ENCODE measurements around the gene STK10. TPM values are rescaled to one million over a fixed set of nuclear protein-coding genes. Genes with fewer than 3 reads are reported as not detected.
A peak's percentile ranks its signal among the peaks of the same experiment; 100 is the strongest.

STK10 gene
- polyA plus RNA-seq, 3 donors from 2014 or later: 24.8 to 274 (median 54.9) TPM

DNA sequence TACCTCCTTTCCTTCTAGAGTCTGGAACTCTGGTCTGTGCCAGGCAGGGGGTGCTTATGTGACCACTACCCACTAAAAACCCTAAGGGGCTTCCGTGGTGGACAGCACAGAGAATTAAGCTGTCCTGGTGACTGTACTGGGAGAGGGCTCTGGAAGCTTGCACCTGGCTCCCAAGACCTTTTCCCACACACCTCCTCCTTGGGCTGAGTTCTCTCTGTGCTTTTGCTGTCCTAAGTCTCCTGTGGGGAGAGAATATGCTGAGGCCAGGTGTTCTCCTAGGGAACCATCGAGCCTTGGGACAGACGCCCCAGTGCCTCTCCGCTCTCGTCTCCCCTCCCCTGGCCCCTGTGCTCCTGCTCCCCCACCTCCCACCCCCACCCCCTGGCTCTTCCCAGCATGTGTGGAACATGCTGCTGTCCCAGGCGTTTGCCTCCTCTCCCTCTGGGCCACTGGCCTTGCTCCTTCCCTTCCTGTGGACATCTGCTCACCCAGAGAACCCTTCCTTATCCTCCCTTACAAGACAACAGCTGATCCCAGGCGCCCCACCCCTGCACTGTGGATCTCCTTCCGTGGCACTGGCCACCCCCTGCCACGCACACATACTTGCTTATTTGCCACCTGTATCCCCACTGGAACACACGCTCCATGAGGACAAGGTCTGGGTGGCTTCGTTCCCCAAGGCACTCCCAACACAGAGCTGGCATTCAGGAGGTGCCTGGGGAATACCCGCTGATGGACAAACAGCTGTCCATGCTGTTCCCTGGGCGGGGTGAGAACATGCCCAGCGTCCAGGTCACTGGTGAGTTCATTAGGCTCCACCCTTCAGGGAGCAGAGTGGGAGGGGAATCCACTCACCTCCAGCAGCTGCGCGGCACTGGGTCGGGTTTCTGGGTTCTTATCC is 83.0 kb downstream of the STK10 start:
- Mint-ChIP-seq H3K27me3 (ENCODE audit: low read depth in 3 of 3) (peaks cover 2 to 17% (median 4%) of the 10 kb centered on the region in 3 donors), H3K27ac (peak overlapping the region in 5 of 6 donors; percentile 40 to 70 (median 62)), H3K9me3 (no peaks in the 10 kb centered on the region), H3K4me1 (peaks cover 34 to 37% of the 10 kb centered on the region in 2 donors), H3K4me3 (no peak overlapping the region), H3K36me3 (peaks cover 8 to 30% (median 12%) of the 10 kb centered on the region in 3 donors)
- no peak for DNase-seq

DNA sequence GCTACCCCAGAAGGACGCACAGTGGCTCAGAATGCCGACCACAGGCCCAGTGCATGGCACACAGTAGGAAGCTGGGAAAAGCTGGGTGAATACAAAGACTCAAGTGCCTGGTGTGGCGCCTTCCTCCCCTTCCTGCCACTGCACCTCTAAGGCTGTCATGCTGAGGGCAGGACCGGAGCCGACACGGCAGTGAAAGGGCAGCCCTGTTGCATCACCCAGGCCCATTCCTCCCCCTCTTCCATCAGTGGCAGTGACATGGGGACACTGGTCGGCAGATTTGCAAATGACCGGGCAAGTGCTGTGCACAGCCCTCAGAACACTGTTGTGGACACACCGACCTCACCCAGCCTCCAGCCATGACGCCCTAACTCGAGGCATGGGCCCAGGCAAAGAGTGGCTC is 84.0 kb downstream of the STK10 start:
- H3K36me3 Mint-ChIP-seq: peaks cover 9 to 25% (median 13%) of the 10 kb centered on the region in 3 donors
- peaks cover 26 to 32% of the 10 kb centered on the region in 2 donors for H3K4me1 Mint-ChIP-seq
- no peak overlapping the region for H3K4me3 Mint-ChIP-seq
- DNase-seq: no peak
- peak overlapping the region in 5 of 6 donors; percentile 14 to 72 (median 50) for H3K27ac Mint-ChIP-seq
- H3K9me3 Mint-ChIP-seq: no peaks in the 10 kb centered on the region
- H3K27me3 Mint-ChIP-seq (ENCODE audit: low read depth in 3 of 3): peaks cover 2 to 19% (median 2%) of the 10 kb centered on the region in 3 donors

DNA sequence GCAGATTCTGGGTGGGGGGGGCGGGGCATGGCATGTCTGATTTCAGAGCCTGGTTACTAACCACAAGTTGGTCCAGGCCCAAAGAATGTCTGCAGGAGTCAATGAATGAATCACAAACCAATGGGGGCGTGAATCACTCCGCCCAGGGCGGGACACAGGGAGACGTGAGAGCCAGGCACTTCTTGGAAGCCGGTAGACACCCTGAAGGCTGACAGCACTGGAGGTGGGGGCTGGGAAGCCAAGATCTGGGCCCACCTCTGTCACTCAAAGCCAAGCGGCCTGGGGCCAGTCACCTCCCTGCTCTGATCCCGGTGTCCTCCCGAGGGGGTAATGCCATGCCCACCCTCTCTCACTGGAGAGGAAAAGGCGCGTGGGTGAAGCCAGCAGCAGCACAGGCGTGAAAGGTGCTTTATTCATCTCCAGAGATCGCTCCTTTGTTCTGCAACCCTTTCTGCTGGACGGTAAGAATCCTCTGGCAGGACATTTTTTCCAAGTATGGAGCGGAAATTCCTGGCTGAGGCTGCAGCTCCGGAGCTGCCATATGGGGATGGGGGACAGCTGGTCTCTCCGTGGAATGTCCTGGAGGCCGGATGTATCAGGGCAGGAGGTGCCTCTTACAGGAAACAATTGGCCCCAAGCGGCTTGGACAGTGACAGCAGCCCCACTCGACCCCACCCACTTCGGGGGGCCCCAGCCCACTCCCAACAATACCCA is 85.0 kb downstream of the STK10 start:
- DNase-seq: no peak
- H3K9me3 Mint-ChIP-seq: no peaks in the 10 kb centered on the region
- peak overlapping the region in 2 of 6 donors; percentile 14 to 53 for H3K27ac Mint-ChIP-seq
- peaks cover 30 to 35% of the 10 kb centered on the region in 2 donors for H3K4me1 Mint-ChIP-seq
- no peak overlapping the region for H3K4me3 Mint-ChIP-seq
- peaks cover 5 to 25% (median 5%) of the 10 kb centered on the region in 3 donors for H3K27me3 Mint-ChIP-seq (ENCODE audit: low read depth in 3 of 3)
- peaks cover 13 to 35% (median 19%) of the 10 kb centered on the region in 3 donors for H3K36me3 Mint-ChIP-seq

DNA sequence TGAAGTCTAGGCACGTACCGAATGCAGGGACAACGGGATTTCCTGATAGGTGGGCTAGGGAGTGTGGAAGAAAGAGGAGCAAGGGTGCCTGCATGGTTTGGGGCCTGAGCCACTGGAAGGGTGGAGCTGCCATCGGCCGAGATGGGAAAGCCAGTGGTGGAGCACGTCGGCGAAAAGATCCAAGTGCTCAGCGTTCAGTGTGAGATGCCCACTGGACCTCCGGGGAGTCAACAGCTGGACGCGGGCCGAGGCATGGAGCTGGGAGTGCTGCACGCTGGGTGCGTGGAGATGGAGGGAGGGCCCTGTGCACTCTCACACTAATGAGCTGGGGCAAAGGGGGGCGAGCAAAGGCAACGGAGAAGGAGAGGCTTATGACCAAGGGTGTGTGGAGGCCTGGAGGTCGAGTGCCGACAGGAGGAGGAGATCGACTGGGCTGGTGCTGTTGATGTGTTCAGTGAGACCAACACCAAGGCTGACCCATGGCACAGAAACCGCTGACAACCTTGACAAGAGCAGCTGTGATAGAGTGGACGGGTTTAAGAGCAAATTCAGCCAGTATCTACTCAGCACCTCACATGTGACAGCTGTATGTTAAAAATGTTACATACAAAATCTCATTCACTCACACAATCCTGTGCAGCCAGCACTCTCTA is 85.7 kb downstream of the STK10 start:
- Mint-ChIP-seq H3K4me3 (no peak overlapping the region), H3K27me3 (ENCODE audit: low read depth in 3 of 3) (peaks cover 5 to 25% (median 5%) of the 10 kb centered on the region in 3 donors), H3K4me1 (peaks cover 30 to 35% of the 10 kb centered on the region in 2 donors), H3K36me3 (peaks cover 20 to 42% (median 24%) of the 10 kb centered on the region in 3 donors), H3K27ac (peak overlapping the region in 3 of 6 donors; percentile 70 to 84 (median 70)), H3K9me3 (no peaks in the 10 kb centered on the region)
- no peak for DNase-seq

DNA sequence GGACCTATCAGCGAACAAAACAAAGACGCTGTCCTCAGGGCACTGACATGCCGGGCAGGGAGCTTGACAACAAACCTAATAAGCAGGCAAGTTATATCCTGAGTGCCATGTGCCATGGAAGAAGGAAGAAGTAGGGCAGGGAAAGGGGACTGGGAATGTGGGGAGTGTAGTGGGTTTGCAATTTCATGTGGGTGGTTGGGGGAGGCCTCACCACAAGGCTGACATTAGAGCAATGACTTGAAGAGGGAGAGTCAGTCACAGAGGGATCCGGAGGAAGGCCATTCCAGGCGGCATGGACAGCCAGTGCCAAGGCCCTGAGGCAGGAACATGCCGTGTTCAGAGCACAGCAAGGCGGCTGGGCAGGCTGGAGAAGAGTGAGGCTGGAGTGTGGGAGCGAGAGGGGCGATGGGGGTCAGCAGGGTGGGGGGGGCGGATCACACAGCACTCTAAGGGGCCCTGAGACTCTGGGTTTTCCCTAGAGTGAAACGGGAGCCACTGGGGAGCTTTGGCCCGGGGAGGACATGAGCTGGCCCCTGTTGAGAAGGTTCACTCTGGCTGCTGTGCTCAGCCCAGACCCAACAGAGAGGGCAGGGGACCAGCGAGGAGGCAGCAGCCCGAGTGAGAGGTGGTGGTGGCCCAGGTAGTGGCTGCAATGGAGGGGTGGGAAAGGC is 86.3 kb downstream of the STK10 start:
- peaks cover 5 to 21% (median 8%) of the 10 kb centered on the region in 3 donors for H3K27me3 Mint-ChIP-seq (ENCODE audit: low read depth in 3 of 3)
- H3K4me3 Mint-ChIP-seq: no peak overlapping the region
- no peaks in the 10 kb centered on the region for H3K9me3 Mint-ChIP-seq
- H3K4me1 Mint-ChIP-seq: peaks cover 25 to 30% of the 10 kb centered on the region in 2 donors
- H3K27ac Mint-ChIP-seq: peak overlapping the region in 4 of 6 donors; percentile 46 to 71 (median 70)
- no peak for DNase-seq
- peaks cover 17 to 40% (median 18%) of the 10 kb centered on the region in 3 donors for H3K36me3 Mint-ChIP-seq

DNA sequence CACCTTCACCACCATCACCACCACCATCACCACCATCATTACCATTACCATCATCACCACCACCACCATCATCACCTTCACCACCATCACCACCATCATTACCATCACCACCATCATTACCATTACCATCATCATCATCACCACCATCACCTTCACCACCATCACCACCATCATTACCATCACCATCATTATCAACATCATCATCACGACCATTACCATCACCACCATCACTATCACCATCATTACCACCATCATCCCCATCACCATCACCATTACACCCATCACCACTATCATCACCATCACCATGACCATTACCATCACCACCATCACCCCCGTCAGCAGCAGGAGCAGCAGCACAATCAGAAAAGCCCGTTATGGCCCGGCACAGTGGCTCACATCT is 89.1 kb downstream of the STK10 start:
- DNase-seq: no peak
- H3K27me3 Mint-ChIP-seq (ENCODE audit: low read depth in 3 of 3): peaks cover 5 to 34% (median 10%) of the 10 kb centered on the region in 3 donors
- H3K27ac Mint-ChIP-seq: peak overlapping the region; percentile 67 to 93 (median 78)
- peaks cover 21 to 29% of the 10 kb centered on the region in 2 donors for H3K4me1 Mint-ChIP-seq
- H3K36me3 Mint-ChIP-seq: peaks cover 17 to 44% (median 17%) of the 10 kb centered on the region in 3 donors
- H3K4me3 Mint-ChIP-seq: peak overlapping the region in 3 of 5 donors; percentile 5 to 47 (median 7)
- no peaks in the 10 kb centered on the region for H3K9me3 Mint-ChIP-seq

DNA sequence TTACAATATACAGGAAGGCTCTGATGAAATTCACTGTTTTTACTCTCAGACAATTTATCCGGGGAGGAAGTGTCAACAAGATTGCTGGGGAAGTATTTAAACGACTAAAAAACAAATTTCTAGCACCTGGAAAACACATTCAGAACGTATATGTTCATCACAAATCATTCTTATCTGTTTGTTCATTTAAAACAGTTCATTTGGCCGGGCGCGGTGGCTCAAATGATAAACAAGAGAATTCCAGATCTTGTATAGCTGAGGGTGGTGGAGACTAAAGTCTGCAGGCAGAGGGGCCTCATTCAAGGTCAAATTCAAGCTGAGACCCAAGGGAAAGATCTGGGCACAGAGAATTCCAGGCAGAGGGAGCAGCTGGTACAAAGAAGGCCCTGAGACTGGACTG is 90.0 kb downstream of the STK10 start:
- Mint-ChIP-seq H3K36me3 (peaks cover 17 to 41% (median 17%) of the 10 kb centered on the region in 3 donors), H3K4me3 (peak overlapping the region in 1 of 5 donors; percentile 13), H3K27ac (peak overlapping the region; percentile 67 to 93 (median 78)), H3K27me3 (ENCODE audit: low read depth in 3 of 3) (peaks cover 3 to 32% (median 10%) of the 10 kb centered on the region in 3 donors), H3K9me3 (no peaks in the 10 kb centered on the region), H3K4me1 (peaks cover 21 to 29% of the 10 kb centered on the region in 2 donors)
- no peak for DNase-seq

DNA sequence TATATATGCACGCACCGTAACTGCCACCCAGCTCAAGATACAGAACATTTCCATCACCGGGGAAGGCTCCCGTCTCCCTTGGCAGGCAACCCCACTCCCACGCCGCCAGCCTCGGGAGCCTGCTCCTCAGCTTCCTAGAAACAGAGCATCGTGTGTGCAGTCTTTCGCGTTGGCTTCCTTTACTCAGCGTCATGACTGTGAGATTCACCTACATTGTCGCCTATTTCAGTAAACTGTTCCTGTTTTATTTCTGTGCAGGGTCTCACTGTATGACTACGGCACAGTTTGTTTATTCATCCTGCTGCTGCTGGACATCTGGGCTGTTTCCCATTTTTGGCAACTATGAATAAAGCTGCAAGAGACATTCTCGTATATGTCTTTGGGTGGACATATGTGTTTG is 90.7 kb downstream of the STK10 start:
- Mint-ChIP-seq H3K4me3 (peak overlapping the region in 1 of 5 donors; percentile 13), H3K36me3 (peaks cover 17 to 44% (median 17%) of the 10 kb centered on the region in 3 donors), H3K9me3 (no peaks in the 10 kb centered on the region), H3K4me1 (peaks cover 21 to 27% of the 10 kb centered on the region in 2 donors), H3K27me3 (ENCODE audit: low read depth in 3 of 3) (peaks cover 3 to 37% (median 10%) of the 10 kb centered on the region in 3 donors), H3K27ac (peak overlapping the region; percentile 65 to 87 (median 74))
- no peak for DNase-seq

DNA sequence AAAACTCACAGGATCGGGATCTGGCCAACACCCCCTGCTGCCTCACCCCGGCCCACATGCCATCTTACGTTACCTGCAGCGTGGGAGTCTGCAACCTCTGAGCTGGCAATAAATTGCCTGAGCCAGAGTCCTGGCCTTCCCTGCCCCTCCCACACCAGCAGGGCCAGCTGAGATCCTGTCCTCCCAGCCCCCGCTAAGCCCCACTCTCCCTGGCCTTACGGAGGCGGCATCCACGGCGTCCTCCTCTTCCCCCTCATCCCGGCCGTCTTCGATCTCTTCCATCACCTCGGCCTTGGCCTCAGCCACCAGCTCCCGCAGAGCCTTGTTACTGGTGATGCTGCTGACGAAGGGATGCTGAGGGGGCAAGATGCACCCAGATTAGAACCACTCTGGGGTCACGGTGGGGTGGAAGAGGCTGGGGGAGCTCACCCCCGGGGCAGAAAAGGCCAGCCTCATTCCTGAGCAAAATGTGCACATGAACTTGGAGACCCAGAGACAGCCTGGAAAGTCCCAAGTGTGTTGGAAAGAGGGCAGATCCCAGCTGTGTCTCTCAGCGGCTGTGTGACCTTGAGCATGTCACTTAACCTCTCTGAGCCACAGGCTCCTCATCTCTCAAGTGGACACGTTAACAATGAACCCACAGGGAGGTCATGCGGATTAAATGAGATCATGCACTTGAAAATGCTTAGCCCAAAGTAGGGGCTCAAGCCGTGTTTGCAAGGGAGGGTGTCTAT is 91.7 kb downstream of the STK10 start:
- peak overlapping the region in 4 of 6 donors; percentile 23 to 53 (median 35) for H3K27ac Mint-ChIP-seq
- peaks cover 14 to 34% (median 14%) of the 10 kb centered on the region in 3 donors for H3K36me3 Mint-ChIP-seq
- H3K27me3 Mint-ChIP-seq (ENCODE audit: low read depth in 3 of 3): peaks cover 3 to 31% (median 10%) of the 10 kb centered on the region in 3 donors
- DNase-seq: no peak
- peak overlapping the region in 1 of 5 donors; percentile 35 for H3K4me3 Mint-ChIP-seq
- no peaks in the 10 kb centered on the region for H3K9me3 Mint-ChIP-seq
- peaks cover 21 to 24% of the 10 kb centered on the region in 2 donors for H3K4me1 Mint-ChIP-seq

DNA sequence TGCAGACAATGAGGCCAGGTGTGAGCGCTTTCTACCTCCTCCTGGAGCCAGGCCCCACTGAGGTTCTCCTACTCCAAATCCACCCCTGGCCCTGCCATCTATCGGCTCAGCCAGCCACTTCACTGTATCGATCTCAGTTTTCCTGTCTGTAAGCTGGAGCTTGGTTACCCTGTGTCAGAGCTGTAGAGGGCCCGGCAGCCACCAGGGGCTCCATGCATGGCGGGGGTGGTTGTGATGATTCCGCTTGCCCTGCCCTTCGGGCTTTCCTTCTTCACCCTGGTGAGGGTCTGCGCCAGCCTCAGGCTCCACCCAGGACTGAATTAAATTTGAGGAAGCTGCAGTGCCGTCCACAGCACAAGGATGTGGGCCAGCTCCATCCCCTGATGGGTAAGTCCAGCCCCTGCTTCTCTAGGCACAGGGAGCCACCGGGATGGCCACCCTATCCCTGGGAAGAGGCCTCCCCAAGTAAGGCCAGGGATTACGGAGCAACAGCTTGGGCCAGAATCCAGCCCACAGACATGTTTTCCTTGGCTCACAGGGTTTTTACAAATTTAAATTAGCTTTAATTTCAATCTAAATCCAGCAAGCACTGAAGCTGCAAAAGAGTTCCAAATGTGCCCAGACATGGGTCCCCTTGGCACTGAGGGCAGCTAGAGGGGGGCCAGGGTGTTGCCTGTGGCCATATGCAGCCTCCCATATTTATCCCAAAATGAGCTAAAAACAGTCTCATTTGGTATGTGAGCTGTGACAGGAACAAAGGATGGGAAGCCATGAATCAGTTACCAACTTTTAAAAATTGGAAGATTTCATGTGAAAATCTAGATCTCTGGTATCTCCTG is 92.4 kb downstream of the STK10 start:
- H3K27me3 Mint-ChIP-seq (ENCODE audit: low read depth in 3 of 3): peaks cover 3 to 28% (median 10%) of the 10 kb centered on the region in 3 donors
- H3K27ac Mint-ChIP-seq: peak overlapping the region in 3 of 6 donors; percentile 23 to 65 (median 40)
- H3K4me3 Mint-ChIP-seq: no peak overlapping the region
- H3K4me1 Mint-ChIP-seq: peaks cover 21 to 24% of the 10 kb centered on the region in 2 donors
- no peaks in the 10 kb centered on the region for H3K9me3 Mint-ChIP-seq
- peaks cover 13 to 38% (median 14%) of the 10 kb centered on the region in 3 donors for H3K36me3 Mint-ChIP-seq
- no peak for DNase-seq

DNA sequence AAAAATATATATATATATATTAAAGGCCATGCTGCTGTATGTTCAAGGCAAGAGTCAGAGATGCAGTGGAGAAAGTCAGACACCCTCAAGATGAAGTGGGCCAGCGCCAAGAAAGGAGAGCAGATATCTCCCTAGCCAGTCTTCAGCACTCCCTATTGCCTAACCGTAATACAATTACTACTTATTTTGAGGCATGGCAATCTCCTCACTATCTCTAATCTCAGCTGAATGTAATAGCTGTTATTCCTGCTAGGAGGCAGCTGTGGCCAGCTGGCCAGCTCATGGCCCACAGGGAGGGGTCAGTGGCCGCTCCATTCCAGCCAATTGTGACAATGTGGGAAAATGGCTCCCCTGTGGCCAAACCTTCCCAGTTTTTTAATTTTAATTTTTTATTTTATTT is 94.1 kb downstream of the STK10 start:
- Mint-ChIP-seq H3K36me3 (peaks cover 23 to 46% (median 24%) of the 10 kb centered on the region in 3 donors), H3K27me3 (ENCODE audit: low read depth in 3 of 3) (peaks cover 3 to 41% (median 19%) of the 10 kb centered on the region in 3 donors), H3K4me1 (peaks cover 22 to 28% of the 10 kb centered on the region in 2 donors), H3K9me3 (no peaks in the 10 kb centered on the region), H3K27ac (no peak overlapping the region), H3K4me3 (no peak overlapping the region)
- DNase-seq: no peak

Measured in immature natural killer cell (primary cell).